NT2/D1 (cell line): ENCODE data around the gene C5orf24.

ENCODE experiments used
- SUZ12 ChIP-seq: IDR thresholded peaks from 2 replicates; pipeline ENCODE4 v1.6.1; 2011; ENCODE audit not compliant: insufficient read length, insufficient read depth; ENCODE audit errors: extremely low read depth
- YY1 ChIP-seq: IDR thresholded peaks from 2 replicates; pipeline ENCODE4 v1.6.1; 2011; ENCODE audit not compliant: insufficient read length, insufficient read depth
- ZNF274 ChIP-seq: IDR thresholded peaks from 2 replicates; pipeline ENCODE4 v1.6.1; 2011; ENCODE audit warnings: mild to moderate bottlenecking, low read depth, low read length

GRCh38 chr5:134818776-134819175, 27.0 kb upstream of the C5orf24 start:
- TF ChIP-seq SUZ12 (no peak), YY1 (no peak), ZNF274 (no peak)
